HG02981 (cell line): Measurements from ENCODE around the gene LAMB2.

Source experiments
- ATAC-seq: cut with Tn5 transposase; IDR thresholded peaks from one replicate; pipeline ENCODE4 v1.9.1; 2021; ENCODE audit warnings: mild to moderate bottlenecking, moderate library complexity; ENCODE audit not compliant: unreplicated experiment

Gene LAMB2

DNA sequence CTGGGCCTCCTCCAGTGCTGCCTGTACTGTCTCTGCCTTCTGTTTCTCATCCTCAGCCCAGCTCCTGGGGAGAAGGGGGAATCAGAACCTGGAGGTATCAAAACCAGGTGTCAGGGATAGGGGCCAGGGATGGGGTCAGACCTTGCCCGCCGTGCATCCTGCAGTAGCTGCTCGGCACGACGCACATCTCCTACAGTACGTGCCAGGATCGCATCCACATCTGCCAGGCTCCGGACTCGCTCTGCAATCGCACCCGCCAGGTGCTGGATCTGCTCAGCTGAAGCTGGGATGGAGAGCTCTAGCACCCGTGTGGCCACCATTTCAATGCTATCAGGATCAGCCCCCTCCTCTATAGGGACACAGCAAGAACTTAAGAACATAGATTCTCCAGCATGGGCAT, 10.8 kb downstream of the LAMB2 start:
- ATAC-seq, result no peak

DNA sequence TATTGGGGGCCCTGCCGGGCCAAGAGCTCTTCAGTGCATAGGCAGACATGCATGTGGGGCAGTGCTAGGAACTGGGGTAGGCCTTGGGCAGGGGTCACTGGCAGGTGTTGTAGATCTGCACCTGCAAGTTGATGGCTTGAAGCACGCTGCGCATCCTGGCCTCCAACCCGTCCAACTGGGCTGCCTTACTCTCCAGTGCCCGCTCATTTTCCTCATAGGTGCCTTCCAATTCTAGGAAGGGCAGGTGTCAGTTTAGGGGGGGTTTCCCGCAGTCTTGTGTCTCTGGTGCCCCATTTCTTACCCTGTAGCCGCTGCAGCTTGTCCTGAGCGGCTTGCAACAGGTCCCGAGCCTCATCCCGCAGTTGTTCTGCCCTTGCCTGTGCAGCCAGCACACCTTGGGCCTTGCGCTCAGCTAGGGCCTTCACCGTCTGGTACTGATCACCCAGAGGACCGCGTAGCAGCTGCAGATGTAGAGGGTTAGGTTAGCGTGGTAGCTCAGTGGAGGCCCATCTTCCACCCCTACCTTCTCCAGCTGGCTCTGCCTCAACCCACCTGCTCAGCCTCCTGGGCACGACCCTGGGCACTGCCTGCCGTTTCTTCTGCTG, 11.6 kb downstream of the LAMB2 start:
- no peak for ATAC-seq

DNA sequence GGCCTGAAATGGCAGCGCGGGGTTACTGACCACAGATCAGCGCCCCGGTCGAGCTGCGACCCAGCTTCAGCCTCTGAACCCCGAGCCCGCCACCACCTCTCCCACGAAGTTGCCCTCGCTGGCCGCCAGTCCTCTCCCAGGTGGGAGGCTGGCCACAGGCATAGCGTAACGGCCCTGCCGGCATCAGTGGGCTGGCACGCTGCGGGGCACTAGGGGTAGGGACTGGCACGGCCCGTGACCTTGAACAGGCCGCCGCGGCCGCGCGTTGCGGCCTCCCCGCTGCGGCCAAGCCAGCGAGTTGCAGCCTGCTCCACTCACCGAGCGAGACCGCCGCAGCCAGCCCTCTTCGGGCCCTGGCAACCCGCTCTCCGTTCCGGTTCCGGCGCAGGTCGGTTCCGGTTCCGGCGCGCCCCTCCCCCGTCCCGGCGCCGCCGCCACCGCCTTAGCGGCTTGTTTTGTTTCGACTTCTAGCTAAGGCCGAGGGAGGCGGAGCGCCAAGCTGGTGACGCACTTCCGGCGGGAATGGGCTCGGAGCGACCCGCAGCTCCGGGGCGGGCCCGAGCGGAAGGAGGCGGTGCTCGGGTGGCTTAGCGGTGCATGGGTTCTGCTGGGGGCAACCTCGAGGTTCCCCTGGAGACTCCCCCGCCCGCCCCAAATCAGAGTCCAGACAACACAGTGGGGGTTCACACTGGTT, 12.3 kb downstream of the LAMB2 start, which contains the start of gene USP19:
USP19 (minus strand) TSS at position 386 of the 694 bp plus-strand sequence. CDS start 1,678 bp downstream, outside the sequence.
- peak; percentile 84 for ATAC-seq

DNA sequence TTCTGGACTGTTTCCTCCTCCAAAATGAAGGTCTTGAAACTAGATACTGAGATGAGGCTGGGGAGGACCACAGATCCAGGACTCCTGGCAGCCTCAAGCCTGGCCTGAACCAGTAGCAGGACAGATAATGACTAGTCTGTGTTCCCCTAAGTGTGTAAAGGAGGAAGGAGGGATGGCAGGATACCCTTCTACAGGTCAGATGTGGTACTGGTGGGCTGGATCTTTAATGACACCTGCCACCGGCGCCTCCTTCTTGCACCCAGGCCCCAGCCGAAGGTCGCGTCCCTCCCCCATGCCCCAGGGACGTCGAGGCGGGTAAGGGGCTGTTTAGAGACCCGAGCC, 12.8 kb downstream of the LAMB2 start:
- peak; percentile 9 for ATAC-seq

DNA sequence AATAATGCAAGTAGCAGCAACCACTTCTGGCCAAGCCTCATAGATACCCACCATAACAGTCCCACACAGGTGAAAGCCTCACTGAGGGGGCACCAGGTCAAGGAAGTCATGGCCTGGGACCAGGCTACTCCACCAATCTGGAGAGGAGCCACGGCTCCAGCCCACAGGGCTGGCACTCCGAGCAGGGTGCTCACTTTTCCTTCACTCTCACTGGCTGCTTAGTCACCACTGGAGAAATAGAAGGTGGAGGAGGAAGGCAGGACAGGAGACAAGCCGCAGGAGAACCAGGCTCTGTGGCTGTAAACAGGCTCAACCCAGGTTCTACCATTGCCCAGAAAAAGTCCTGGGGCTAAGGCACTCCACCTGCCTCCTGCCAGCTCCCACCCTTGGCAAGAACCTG, 13.4 kb downstream of the LAMB2 start:
- ATAC-seq, result no peak

DNA sequence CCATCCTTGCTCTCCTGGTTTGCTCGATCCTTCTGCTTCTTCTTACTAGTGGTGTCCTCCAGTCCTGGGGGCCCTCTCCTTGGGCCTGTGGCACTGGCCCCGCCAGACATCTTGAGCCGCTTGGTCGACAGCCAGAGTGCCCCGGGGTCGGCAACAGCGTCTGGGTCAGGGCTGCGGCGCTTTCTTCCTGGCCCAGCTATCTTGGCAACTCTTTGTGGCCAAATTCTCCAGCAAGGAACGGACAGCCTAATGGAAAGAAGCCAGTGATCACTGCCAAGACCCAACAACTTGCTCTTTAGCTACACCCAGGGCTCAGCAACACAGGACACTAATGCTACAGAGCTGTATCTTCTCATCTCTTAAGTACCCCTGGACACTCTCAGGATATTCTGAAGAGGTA, 13.8 kb downstream of the LAMB2 start:
- no peak for ATAC-seq

DNA sequence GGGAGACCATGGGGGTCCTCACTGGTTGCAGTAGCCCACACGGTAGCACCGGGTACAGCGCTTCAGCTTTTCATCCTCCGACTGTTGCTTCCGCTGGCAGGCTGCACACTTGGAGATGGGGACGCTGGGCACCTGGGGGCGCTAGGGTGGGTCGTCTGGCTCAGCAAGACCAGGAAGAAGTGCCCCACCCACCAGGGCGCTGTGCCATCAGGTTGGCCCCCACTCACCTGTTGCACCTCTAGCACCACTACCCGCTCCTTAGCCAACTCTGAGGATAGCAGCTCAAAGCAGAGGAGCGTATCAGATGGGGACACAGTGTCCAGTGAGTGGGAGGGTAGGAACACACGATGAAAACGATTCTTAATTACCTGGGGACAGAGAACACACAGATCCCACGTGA, 20.6 kb downstream of the LAMB2 start:
- no peak for ATAC-seq

DNA sequence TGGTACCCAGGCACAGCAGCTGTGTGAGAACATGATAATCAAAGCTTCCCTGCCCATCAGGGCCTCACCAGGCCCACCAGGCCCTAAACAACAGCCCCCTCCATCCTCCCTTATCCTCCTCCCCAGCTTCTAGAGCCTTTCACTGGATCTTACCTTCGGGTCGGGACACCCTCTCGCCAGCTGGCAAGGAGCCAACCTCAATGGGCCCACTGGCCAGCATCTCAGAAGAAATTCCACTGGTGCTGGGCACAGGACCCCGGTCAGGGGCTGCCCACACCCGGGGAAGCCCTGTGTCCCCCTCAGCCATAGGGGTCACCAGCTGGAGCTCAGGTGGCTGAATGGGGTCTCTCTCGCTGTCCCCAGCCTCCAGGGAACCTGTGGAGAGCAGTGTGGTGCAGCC, 21.5 kb downstream of the LAMB2 start:
- ATAC-seq, result no peak

DNA sequence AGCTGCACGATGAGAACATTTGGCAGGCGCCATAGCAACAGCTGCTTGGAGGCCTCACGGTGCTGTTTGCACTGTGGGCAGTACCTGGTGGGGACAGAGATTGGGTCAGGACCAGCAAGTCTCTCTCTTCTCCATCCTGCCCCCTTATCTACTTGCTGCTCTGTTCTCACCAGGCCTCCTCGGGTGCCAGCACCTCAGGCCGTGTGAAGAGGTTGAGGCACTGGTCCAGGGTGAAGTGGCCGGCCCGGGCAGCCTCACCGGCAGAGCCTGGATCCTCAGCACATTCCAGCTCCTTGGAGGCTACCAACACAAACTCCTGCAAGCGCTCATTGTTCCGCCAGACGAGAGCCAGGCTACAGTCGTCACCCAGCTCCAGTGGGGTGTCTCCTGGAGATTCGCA, 22.1 kb downstream of the LAMB2 start:
- ATAC-seq, result no peak

DNA sequence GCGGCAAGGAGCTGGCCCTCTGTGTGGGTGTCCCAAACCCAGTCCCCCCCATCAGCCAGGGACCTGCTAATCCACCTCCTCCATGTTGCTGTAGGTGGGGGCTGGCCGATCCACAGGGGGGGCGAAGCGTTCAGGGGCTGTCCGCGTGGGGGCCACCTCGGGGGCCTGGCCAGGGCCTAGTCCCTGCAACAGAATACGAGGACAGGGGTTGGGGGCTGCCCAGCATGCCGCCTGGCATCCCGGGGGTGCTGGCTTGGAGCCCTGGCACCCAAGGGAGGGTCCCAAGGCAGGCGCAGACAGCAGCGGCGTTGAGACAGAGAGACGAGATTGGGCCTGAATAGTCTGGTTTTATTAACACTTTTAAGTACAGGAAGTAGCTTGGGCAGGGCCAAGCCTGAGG, 24.5 kb downstream of the LAMB2 start:
- ATAC-seq, result no peak

DNA sequence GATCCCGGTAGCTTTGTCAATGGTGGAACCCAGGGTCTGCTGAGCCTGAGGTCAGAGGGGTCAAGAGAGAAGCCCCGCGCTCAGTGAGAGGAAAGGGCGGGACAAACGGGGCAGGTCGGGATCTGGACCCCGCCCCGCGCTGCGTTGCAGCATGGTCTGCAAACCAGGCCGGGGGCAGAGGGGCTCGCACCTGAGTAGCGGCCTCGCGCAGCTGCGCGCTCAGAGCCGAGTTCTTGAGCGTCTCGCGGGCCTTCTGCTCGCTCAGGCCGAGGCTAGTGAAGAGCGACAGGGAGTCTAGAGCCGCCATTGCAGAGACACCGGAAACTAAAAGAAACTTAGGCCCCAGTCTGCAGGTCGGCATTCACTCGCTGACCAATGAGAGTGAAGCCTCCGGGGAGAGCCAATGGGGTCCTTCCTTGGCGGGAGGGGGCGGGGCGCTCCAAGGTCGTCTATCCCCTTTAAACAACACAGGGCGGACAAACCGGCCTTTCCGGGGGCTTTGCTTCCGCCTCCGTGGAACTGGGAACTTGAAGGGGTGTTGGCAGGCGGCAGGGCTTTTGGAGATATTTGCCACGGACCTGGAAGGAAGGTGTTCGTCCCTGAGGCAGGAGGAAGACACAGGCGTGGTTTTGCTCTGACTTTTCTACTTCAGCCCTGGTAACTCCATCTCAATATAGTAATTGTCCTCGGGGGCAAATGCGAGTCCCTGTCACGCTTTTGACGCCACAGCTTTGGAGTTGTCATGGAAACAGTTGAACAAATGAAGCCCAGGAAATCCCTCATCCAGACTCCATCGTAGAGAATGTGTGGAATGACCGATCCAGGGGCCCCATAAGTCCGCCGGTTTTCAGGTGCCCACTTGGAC, 28.2 kb downstream of the LAMB2 start, which contains the start of gene QARS1:
QARS1 (minus strand) TSS at position 331 of the 865 bp plus-strand sequence; CDS start at position 307, 24 bp downstream.
- peak; percentile 92 for ATAC-seq

DNA sequence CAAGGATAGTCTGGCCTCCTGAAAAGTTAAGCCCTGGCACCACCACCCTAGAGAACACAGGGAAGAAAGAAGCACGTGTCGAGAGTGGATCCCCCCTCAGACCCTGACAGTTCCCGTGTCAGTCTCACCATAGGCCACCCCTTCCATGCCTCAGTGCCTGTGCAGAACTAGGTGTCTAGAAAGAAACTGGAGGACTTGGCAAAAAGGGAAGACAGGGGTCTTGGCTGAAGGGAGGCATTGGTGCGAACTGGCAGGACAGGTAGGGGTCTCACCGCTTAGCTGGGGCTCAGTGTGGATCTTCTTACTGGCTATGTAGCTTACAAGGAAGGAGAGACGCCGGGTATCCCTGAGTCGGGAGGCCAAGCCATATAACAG, 28.8 kb downstream of the LAMB2 start:
- ATAC-seq, result no peak

DNA sequence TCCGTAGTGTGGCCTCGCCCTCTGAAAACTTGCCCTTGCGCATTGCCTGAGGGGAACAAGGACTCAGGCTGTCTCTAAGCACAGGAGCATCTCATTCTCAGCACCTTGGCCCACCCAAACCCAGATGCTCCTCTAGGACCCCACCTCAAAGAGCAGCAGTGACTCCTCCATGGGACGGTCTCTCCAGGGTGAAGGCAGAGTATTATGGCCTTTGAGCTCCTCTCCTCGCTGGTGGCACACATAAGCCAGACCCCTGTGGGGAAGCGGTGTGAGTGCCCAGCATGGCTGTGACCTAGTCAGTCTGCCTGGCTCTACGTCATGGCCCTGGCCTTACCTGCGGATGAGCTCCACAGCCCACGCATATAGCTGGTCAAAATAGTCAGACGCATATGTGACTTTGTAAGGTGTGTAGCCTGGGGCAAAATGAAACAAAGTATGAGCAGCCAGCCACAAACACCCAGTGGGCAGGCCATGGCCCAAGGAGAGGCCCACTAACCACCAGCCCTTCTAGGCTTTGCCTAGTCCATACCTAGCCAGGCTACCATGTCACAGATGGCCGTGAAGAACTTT, 32.7 kb downstream of the LAMB2 start:
- no peak for ATAC-seq

DNA sequence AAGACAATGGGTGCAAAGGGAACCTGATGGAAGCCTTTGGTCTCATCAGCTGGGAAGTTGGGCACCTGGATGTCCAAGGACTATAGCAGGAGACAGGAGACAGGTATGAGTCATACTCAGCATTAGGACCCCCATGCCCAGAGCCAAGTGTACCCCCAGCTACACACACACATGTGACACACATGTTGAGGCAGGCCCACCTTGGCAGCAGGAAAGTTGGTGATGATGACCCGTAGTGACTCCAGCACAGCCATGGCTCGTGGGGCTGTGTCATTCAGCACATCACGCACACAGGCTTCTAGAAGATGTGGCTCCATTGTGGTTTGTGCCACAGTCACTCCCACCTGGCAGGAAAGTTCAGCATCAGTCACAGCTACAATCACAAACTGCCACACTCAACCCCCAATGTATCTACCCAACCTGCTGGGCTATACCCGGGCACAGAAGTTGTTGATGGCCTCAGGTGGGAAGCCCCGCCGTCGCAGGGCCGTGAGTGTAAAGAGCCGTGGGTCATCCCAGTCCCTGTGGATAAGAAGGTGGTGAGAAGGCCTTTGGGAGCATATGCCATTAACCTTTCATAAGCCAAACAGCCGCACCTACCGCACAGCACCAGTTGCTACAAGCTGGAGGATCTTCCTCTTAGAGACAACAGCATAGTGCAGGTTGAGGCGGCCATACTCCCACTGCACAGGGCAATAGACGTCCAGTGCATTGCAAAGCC, 33.8 kb downstream of the LAMB2 start:
- no peak for ATAC-seq

DNA sequence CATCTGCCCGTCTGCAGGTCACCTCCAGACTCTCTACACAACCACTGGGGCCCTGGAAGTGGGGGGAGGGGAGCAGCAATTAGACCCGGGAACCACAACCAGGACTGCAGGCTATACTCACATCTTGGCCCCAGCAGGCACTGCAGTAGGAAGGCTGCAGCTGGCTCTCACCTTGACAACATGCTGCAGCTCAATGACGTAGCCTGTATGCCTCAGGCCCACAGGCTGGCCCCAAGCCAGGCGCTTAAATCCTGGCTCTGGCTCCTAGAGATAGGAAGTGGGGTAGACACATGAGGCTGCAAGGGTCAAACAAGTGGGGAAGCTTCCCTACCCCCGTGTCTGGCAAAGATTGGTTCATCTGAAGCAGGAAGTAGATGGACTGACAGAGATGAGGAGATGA, 34.4 kb downstream of the LAMB2 start:
- no peak for ATAC-seq

DNA sequence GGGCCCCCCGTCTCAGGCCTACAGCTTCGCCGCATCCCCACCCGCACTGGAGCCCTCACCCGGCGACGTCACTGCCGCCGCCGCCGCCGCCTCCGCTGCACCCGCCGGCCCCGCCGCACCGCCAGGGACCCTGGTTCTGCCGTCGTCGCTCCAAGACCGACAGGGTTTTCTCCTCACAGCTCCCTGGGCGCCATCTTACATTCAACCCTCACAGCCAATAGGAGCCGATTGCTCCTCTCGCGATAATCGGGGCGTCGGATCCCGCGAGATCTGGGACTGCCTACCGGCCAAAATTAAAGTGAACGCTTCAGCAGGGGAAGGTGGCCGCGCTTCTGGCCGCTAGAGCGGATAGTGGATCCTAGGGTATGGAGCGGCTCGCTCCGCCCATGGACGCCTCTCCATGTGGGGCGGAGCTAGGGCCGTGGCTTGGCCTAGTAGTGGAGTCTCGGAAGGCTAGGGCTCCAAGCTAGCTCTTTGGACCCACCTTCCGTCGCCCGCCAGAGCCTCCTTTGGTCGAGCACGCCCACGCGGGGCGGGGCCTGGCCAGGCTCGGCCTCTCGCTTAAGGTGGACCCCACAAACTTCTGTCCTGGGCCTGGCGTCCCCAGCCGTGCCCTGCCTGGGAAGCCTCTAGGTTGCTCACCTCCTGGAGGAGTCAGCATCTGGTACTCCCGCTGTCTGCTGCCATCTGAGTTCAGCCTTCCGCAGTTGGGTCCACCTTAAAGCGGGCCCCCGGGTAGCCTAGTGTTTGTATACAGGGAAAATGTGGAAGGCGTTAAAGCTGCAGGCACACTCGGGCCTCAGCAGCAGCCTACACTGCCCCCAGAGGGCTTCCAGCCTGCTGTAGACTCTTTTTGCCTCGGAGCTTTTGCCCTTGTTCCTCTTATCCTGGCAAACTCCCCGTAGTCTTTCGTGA, 38.7 kb downstream of the LAMB2 start, which contains the start of gene QRICH1:
QRICH1 (minus strand) TSS at position 219 of the 915 bp plus-strand sequence. CDS start 17,054 bp downstream, outside the sequence.
- peak; percentile 67 for ATAC-seq

DNA sequence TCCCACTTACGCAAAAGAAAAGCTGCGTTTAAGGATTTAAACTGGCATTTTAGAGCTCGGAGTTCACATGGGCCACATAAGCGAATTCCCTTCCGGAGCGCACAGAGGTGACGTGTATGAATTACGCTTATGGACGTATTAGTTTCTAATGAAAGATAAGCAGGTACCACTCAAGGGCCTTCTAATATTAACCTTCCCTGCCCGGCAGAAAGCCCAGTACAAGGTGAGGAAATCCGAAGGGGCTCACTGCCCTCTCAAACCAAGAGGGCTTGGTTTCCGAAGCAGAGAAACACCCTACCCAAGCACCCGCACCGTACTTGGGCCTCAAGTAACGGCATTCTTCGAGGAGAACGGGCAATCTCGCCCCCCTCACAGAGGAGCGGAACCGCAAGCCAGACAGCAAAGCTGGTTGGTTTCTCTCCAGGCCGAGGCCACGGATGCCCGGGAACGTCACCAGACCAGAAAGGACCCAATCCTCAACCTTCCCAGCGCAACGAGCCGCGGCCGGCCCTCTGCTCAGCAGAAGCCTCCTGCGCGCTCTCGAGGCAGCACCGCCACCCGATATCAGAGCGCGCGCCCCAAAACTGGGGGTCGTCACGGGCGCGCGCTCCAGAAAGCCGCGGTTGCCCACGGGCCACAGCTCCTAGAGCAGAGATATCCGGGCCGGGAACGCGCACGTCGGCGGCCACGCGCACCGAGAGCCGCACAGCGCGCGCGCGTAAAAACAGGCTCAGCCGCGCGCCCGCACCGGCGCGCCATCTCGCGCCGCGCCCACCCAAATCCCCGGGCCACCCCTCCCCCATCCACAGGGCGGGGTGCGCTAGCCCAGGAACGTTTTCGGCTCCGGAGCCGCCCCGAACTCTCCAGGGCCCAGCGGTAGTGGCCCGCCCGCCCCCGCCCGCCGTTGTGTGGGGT, 39.7 kb downstream of the LAMB2 start:
- ATAC-seq, result peak; percentile 36

DNA sequence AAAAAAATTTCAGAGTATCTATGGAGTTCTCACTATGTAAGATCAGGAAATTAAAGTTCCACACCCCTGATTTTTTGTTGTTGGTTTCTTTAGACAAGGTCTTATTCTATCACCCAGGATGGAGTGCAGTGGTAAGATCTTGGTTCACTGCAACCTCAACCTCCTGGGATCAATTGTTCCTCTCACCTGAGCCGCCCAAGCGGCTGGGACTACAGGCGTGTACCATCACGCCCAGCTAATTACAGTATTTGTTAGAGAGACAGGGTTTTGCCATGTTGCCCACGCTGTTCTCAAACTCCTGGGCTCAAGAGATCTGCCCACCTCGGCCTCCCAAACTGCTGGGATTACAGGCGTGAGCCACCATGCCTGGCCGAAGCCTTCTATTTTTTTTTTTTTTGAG, 51.4 kb downstream of the LAMB2 start:
- ATAC-seq, result no peak

DNA sequence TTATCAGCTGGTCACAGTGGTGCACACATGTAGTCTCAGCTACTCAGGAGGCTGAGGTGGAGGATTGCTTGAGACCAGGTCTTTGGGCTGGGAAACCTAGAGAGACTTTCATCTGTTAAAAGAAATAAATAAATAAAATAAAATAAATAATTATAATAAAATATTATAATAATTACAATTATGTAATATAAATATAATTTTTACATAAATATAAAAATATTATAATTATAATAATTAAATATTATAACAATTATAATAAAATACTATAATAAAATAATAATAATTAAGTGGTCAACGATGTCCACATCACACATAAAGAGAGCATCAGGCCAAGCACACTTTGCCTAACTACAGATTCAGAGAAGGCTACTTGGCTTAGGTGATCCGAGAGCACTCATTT, 53.6 kb downstream of the LAMB2 start:
- no peak for ATAC-seq
